Loucy (cell line): ENCODE results near the gene SURF6.

Source experiments
- EZH2phosphoT487 ChIP-seq: fragments of 200-600 bp; IDR thresholded peaks from 2 replicates; pipeline ENCODE4 v1.6.1; 2018; ENCODE audit warnings: antibody characterized with exemption, mild to moderate bottlenecking, moderate library complexity, borderline replicate concordance
- TF ChIP-seq, protein P1 (sequence below): fragments of 200-600 bp; sonication (generic); conservative IDR thresholded peaks from 2 replicates; pipeline ENCODE4 v1.5.1; 2014; ENCODE audit warnings: mild to moderate bottlenecking, antibody characterized with exemption, low read length

DNA sequence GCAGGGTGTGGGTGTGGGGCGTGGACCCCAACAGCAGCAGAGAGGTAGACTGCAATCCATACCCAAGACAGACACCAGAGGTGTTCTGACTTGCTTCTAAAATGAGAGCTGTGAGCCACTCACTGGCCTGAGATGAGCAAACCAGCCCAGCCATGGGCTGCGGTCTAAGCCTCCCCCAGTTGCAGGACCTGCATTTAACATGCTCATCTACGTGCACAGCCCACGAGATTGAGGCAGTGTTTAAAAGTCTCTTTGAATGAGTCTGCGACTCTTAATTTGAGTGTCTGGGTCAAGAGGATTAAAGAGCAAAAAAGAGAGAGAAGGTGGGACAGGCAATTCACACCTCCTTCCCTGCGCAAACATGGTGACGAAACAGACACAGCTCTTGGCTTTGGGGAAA is 33.9 kb upstream of the SURF6 start:
- TF ChIP-seq, protein P1, sequence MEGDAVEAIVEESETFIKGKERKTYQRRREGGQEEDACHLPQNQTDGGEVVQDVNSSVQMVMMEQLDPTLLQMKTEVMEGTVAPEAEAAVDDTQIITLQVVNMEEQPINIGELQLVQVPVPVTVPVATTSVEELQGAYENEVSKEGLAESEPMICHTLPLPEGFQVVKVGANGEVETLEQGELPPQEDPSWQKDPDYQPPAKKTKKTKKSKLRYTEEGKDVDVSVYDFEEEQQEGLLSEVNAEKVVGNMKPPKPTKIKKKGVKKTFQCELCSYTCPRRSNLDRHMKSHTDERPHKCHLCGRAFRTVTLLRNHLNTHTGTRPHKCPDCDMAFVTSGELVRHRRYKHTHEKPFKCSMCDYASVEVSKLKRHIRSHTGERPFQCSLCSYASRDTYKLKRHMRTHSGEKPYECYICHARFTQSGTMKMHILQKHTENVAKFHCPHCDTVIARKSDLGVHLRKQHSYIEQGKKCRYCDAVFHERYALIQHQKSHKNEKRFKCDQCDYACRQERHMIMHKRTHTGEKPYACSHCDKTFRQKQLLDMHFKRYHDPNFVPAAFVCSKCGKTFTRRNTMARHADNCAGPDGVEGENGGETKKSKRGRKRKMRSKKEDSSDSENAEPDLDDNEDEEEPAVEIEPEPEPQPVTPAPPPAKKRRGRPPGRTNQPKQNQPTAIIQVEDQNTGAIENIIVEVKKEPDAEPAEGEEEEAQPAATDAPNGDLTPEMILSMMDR: no peak
- TF ChIP-seq EZH2phosphoT487: no peak
